DND-41 (cell line): ENCODE measurements around the gene FXYD6.

ENCODE experiments used
- ATAC-seq: fragments of 200-7000 bp; cut with Tn5 transposase; 3 replicates; pipeline ENCODE4 v1.9.1; 2021; ENCODE audit warnings: low read depth; ENCODE audit not compliant: insufficient read depth
- DNase-seq: peaks from one replicate; pipeline ENCODE4 v3.0.0-alpha.2; 2020
- H2AFZ ChIP-seq: 2 replicates; pipeline ENCODE4 v1.6.0; 2012; ENCODE audit warnings: low read depth, low read length
- H3K27ac ChIP-seq: 2 replicates; pipeline ENCODE4 v1.5.1; 2012; ENCODE audit warnings: low read length, inconsistent platforms
- H3K27me3 ChIP-seq: fragments of 200-600 bp; sonication (generic); 2 replicates; pipeline ENCODE4 v1.6.0; 2012; ENCODE audit warnings: low read length, mild to moderate bottlenecking, inconsistent platforms; ENCODE audit not compliant: insufficient read depth, poor library complexity
- H3K36me3 ChIP-seq: 2 replicates; pipeline ENCODE4 v1.5.1; 2012; ENCODE audit warnings: low read length, inconsistent platforms; ENCODE audit not compliant: insufficient read depth
- H3K4me1 ChIP-seq: 2 replicates; pipeline ENCODE4 v1.5.1; 2012; ENCODE audit warnings: mild to moderate bottlenecking, low read length; ENCODE audit not compliant: insufficient read depth
- H3K4me2 ChIP-seq: 2 replicates; pipeline ENCODE4 v1.6.0; 2012; ENCODE audit warnings: mild to moderate bottlenecking, moderate library complexity, low read length, inconsistent platforms; ENCODE audit not compliant: insufficient read depth
- H3K4me3 ChIP-seq, 2 experiments: fragments of 200-600 bp in 1 of 2; shearing (Covaris generic) in 1 of 2; 2 replicates each; pipeline ENCODE4 v1.5.1; 2012 to 2016; ENCODE audit warnings: inconsistent platforms in 2 of 2, low read length in 2 of 2, mild to moderate bottlenecking in 2 of 2, low read depth in 1 of 2, moderate library complexity in 1 of 2
- H3K79me2 ChIP-seq: 2 replicates; pipeline ENCODE4 v1.6.0; 2012; ENCODE audit warnings: low read length, inconsistent platforms; ENCODE audit not compliant: insufficient read depth
- H3K9ac ChIP-seq: 2 replicates; pipeline ENCODE4 v1.6.0; 2012; ENCODE audit warnings: low read depth, mild to moderate bottlenecking, inconsistent platforms, low read length, moderate library complexity
- H3K9me3 ChIP-seq: 2 replicates; pipeline ENCODE4 v1.5.1; 2012; ENCODE audit warnings: low read length, moderate library complexity, mild to moderate bottlenecking, inconsistent platforms; ENCODE audit not compliant: insufficient read depth, severe bottlenecking
- H4K20me1 ChIP-seq: 2 replicates; pipeline ENCODE4 v1.6.0; 2012; ENCODE audit warnings: low read length; ENCODE audit not compliant: insufficient read depth
- EZH2 ChIP-seq: IDR thresholded peaks from 3 replicates; pipeline ENCODE4 v1.6.1; 2012; ENCODE audit warnings: borderline replicate concordance, low read depth, mild to moderate bottlenecking, moderate library complexity, low read length, inconsistent platforms; ENCODE audit not compliant: severe bottlenecking
- TF ChIP-seq, protein P1 (sequence below): IDR thresholded peaks from 2 replicates; pipeline ENCODE4 v1.5.1; 2012; ENCODE audit warnings: borderline replicate concordance, low read length, moderate library complexity, mild to moderate bottlenecking; ENCODE audit not compliant: poor library complexity, severe bottlenecking; ENCODE audit errors: extremely low read depth

Gene FXYD6

DNA sequence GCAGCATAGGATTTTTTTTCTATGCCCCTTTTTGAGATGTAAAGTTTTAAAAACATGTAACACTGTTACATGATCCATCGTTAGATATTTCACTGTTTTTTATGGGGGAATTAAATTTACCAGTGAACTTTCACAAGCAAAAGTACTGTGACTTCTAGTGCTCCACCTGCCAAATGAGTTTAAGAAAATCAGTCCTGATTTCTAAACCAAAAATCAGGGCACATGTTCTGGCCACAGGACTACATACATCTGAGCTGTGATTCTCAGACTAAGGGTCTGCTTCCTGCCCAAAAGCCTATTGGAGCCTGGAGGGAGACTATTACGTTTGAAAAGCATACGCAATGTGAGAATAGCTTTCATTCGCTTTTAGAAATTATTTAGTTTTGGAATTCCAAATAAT, 30.3 kb upstream of the FXYD6 start:
- H3K4me3 ChIP-seq = no peak overlapping the region

DNA sequence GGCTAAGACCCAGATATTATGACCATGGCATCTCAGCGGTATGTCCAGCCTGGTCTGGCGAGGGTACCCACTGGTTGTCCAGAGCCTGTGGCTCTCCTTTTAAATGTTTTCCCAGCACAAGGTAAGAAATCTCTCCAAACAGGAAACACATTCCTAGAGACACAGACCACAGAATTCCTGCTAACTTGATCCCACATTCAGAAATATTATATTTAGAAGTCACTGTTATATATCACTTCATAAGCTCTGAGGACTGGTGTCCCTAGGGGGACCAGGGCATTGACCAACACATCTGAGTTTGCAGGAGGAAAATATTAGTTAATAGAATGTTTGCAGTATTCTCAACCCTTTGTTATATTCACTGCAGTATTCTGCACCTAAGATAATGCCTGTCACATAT, 29.7 kb upstream of the FXYD6 start:
- TF ChIP-seq, protein P1, sequence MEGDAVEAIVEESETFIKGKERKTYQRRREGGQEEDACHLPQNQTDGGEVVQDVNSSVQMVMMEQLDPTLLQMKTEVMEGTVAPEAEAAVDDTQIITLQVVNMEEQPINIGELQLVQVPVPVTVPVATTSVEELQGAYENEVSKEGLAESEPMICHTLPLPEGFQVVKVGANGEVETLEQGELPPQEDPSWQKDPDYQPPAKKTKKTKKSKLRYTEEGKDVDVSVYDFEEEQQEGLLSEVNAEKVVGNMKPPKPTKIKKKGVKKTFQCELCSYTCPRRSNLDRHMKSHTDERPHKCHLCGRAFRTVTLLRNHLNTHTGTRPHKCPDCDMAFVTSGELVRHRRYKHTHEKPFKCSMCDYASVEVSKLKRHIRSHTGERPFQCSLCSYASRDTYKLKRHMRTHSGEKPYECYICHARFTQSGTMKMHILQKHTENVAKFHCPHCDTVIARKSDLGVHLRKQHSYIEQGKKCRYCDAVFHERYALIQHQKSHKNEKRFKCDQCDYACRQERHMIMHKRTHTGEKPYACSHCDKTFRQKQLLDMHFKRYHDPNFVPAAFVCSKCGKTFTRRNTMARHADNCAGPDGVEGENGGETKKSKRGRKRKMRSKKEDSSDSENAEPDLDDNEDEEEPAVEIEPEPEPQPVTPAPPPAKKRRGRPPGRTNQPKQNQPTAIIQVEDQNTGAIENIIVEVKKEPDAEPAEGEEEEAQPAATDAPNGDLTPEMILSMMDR = no peak
- no peak for TF ChIP-seq EZH2
- no peak for ATAC-seq
- Histone ChIP-seq H2AFZ (no peak overlapping the region), H3K9ac (no peak overlapping the region), H4K20me1 (no peaks in the 10 kb centered on the region), H3K4me1 (peaks cover 42% of the 10 kb centered on the region), H3K79me2 (no peaks in the 10 kb centered on the region; the same call in 1 of the 2 replicates), H3K9me3 (no peaks in the 10 kb centered on the region), H3K4me2 (no peak overlapping the region), H3K36me3 (no peaks in the 10 kb centered on the region), H3K27me3 (no peaks in the 10 kb centered on the region), H3K27ac (no peak overlapping the region), H3K4me3 (no peak overlapping the region)
- no peak for DNase-seq

More for the DNA sequence above, 30.3 kb upstream of the FXYD6 start:
- H3K79me2 ChIP-seq = no peaks in the 10 kb centered on the region; the same call in 1 of the 2 replicates
- no peaks in the 10 kb centered on the region for H3K27me3 ChIP-seq
- H3K27ac ChIP-seq = peak overlapping the region; percentile 25; the same call in 1 of the 2 replicates
- DNase-seq (no peak), ATAC-seq (no peak)
- peaks cover 48% of the 10 kb centered on the region for H3K4me1 ChIP-seq
- TF ChIP-seq, protein P1 = no peak
- no peak overlapping the region for H2AFZ ChIP-seq
- no peak overlapping the region for H3K4me2 ChIP-seq
- H3K36me3 ChIP-seq = no peaks in the 10 kb centered on the region
- no peak overlapping the region for H3K9ac ChIP-seq
- H4K20me1 ChIP-seq = no peaks in the 10 kb centered on the region
- H3K9me3 ChIP-seq = no peaks in the 10 kb centered on the region

DNA sequence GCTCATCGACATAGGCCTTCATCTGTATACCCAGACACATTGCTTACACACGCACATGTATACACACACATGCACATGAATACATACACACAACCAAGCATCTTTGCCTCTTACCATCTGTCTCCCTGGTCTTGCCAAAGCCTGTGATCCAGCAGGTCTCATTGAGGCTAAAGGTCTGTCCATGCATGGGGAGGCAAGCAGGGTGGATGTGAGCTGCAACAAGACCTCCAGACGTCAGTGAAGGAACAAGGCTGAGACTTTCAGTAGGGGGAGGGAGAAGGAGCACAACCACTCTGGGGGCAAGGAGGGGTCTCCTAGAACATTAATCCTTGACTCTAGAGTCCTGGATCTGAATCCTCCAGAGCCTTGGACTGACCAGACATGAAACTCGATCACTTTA, 29.1 kb upstream of the FXYD6 start:
- Histone ChIP-seq H3K36me3 (no peaks in the 10 kb centered on the region), H3K27me3 (no peaks in the 10 kb centered on the region), H3K4me3 (no peak overlapping the region), H3K79me2 (no peaks in the 10 kb centered on the region; the same call in 1 of the 2 replicates), H3K27ac (no peak overlapping the region; the same call in 1 of the 2 replicates), H3K9me3 (no peaks in the 10 kb centered on the region), H3K4me2 (no peak overlapping the region), H2AFZ (no peak overlapping the region), H3K4me1 (peaks cover 36% of the 10 kb centered on the region), H4K20me1 (no peaks in the 10 kb centered on the region), H3K9ac (no peak overlapping the region)
- ATAC-seq (no peak), DNase-seq (peak; percentile 3)
- TF ChIP-seq, protein P1 = no peak
- no peak for TF ChIP-seq EZH2
